H1 (cell line): ENCODE measurements around the gene GASK1B. TPM values are rescaled to one million over a fixed set of nuclear protein-coding genes. Genes with fewer than 3 reads are reported as not detected.

ENCODE experiments used
- CEBPB ChIP-seq: IDR thresholded peaks from 2 replicates; pipeline ENCODE4 v1.6.1; 2012; ENCODE audit warnings: low read depth, low read length
- FOSL1 ChIP-seq: IDR thresholded peaks from 2 replicates; pipeline ENCODE4 v1.6.1; 2011; ENCODE audit warnings: mild to moderate bottlenecking, low read depth, low read length, moderate library complexity; ENCODE audit not compliant: insufficient read depth
- JUND ChIP-seq: IDR thresholded peaks from 2 replicates; pipeline ENCODE4 v1.6.1; 2011; ENCODE audit warnings: mild to moderate bottlenecking, improper control_type of control experiment, low read length
- KDM5A ChIP-seq: fragments of 200-600 bp; IDR thresholded peaks from 2 replicates; pipeline ENCODE4 v1.7.1; 2012; ENCODE audit warnings: mild to moderate bottlenecking, low read length, inconsistent platforms, mixed read lengths
- SP2 ChIP-seq: IDR thresholded peaks from 2 replicates; pipeline ENCODE4 v1.6.1; 2012; ENCODE audit warnings: mild to moderate bottlenecking, low read length, inconsistent platforms
- polyA plus RNA-seq, 7 experiments: library from polyadenylated mRNA; depleted of rRNA in 3 of 7; stranded (reverse) in 5 of 7; unstranded in 2 of 7; fragments of >200 nt in 5 of 7; fragments of 200-250 nt in 2 of 7; gene quantifications; 1 replicate in 5 of 7; 2 replicates in 1 of 7; 4 replicates in 1 of 7; pipeline versions ENCODE4 v1.2.1 to v1.2.3, GENCODE V29; 2011 to 2013; ENCODE audit warnings: missing spikeins in 2 of 7, mixed read lengths in 2 of 7
- total RNA-seq: library from RNA; stranded (reverse); fragmentation: NEBNext Ultra II Directional; extraction: Animal tissue kit (Norgen Biotek cat#: 25700); gene quantifications from 2 replicates; pipeline ENCODE4 v1.2.1, GENCODE V29; 2021

Gene GASK1B
- total and polyA plus RNA-seq, 2 of the 8 experiments (the other 6 are each of a cell fraction or from before 2014, with no cell fraction given) = not detected

- TF ChIP-seq KDM5A (no peak), SP2 (no peak), JUND (no peak), FOSL1 (no peak), CEBPB (no peak)
These were observed 30.6 kb upstream of the GASK1B start (continued) for GRCh38 chr4:158203436-158203835.
